Measurements from ENCODE around the gene CGB7. TPM values are rescaled to one million over a fixed set of nuclear protein-coding genes. Genes with fewer than 3 reads are reported as not detected.
"Not testable (repeated sequence)": the region's sequence is repeated elsewhere in the genome, so short reads cannot be mapped to it uniquely, and the experiment has no call there.

CGB7 gene
- total and polyA plus RNA-seq, 2 of the 13 experiments (the other 11 are each of a cell fraction or from before 2014, with no cell fraction given), result 0.07 TPM; not detected in 1

DNA sequence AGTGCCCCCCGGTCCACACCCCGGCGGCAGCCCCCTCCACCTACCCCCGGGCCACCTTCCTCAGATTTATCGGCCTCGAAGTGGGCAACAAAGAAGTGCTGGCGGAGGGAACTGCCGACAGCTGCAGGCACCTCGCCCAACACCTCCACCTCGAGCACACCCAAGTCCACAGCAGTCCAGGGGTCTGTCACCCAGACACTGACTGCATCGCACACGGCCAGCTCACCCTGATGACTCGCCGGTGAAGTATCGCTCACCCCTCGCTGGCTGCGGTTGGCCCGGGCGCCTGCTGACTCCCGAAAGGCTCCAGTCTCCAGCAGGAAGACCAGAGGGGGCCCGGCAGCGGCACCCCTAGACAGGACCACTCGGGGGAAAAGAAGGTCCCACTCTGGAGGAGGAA, 31.9 kb downstream of the CGB7 start:
- H3K79me2 ChIP-seq (ENCODE audit: insufficient read depth, low read length); H2AFZ ChIP-seq (ENCODE audit: low read length); H3K36me3 ChIP-seq (replicated peaks in 1 of 2; ENCODE audit: control insufficient read depth in 1 of 2, insufficient read depth in 2 of 2, low read length in 2 of 2); POLR2A ChIA-PET; H3K27ac ChIP-seq (ENCODE audit: extremely low read length, insufficient read depth, low read length); in situ Hi-C loops (cut with HindIII; ENCODE audit: extremely low pct_ligation_motif_present, low pct_unique_long_range_greater_than_20kb); H3K4me2 ChIP-seq (ENCODE audit: low read depth, low read length); DNase-seq (ENCODE audit: low spot score); BruUV-seq (replicated peaks); ATAC-seq; H3K9ac ChIP-seq (ENCODE audit: insufficient read depth, low read depth, low read length); H3K4me3 ChIP-seq (replicated peaks in 1 of 3; ENCODE audit: insufficient read depth in 1 of 3, low read depth in 2 of 3, low read length in 3 of 3); intact Hi-C loops (cut with micrococcal nuclease; ENCODE audit: unreplicated experiment); H3K9me3 ChIP-seq (ENCODE audit: low read length); FAIRE-seq; H4K20me1 ChIP-seq (ENCODE audit: insufficient read depth, low read length); CTCF ChIA-PET (ENCODE audit: low intra/inter-chr PET ratio, low total read pairs): not testable (repeated sequence)
- Histone ChIP-seq H3K4me1 (ENCODE audit: insufficient read depth, low read length) (peaks cover 10% of the 10 kb centered on the region; the same call in 1 of the 2 replicates), H3K27me3 (ENCODE audit: control insufficient read depth in 1 of 2, insufficient read depth in 2 of 2, low read length in 2 of 2) (peaks cover 0 to 16% of the 10 kb centered on the region in 2 experiments; a peak in 3 of 5 replicates)
- 22% methylated on average over 17 of the region's 23 CpGs for WGBS (ENCODE audit: low lambda C conversion rate)

- DNase-seq (ENCODE audit: low spot score); H3K79me2 ChIP-seq (ENCODE audit: insufficient read depth, low read length); in situ Hi-C loops (cut with HindIII; ENCODE audit: extremely low pct_ligation_motif_present, low pct_unique_long_range_greater_than_20kb); ATAC-seq; H4K20me1 ChIP-seq (ENCODE audit: insufficient read depth, low read length); H2AFZ ChIP-seq (ENCODE audit: low read length); intact Hi-C loops (cut with micrococcal nuclease; ENCODE audit: unreplicated experiment); H3K9me3 ChIP-seq (ENCODE audit: low read length); BruUV-seq (replicated peaks); H3K9ac ChIP-seq (ENCODE audit: insufficient read depth, low read depth, low read length); H3K36me3 ChIP-seq (replicated peaks in 1 of 2; ENCODE audit: control insufficient read depth in 1 of 2, insufficient read depth in 2 of 2, low read length in 2 of 2); CTCF ChIA-PET (ENCODE audit: low intra/inter-chr PET ratio, low total read pairs); FAIRE-seq; H3K4me2 ChIP-seq (ENCODE audit: low read depth, low read length); H3K4me3 ChIP-seq (replicated peaks in 1 of 3; ENCODE audit: insufficient read depth in 1 of 3, low read depth in 2 of 3, low read length in 3 of 3); H3K27ac ChIP-seq (ENCODE audit: extremely low read length, insufficient read depth, low read length); POLR2A ChIA-PET: not testable (repeated sequence)
- Histone ChIP-seq H3K27me3 (ENCODE audit: control insufficient read depth in 1 of 2, insufficient read depth in 2 of 2, low read length in 2 of 2) (peaks cover 0 to 21% of the 10 kb centered on the region in 2 experiments; a peak in 3 of 5 replicates), H3K4me1 (ENCODE audit: insufficient read depth, low read length) (peaks cover 10% of the 10 kb centered on the region; the same call in 1 of the 2 replicates)
- 50% methylated on average over 2 of the region's 6 CpGs for WGBS (ENCODE audit: low lambda C conversion rate)
Measured at GRCh38 chr19:49025088-49025487, 32.5 kb downstream of the CGB7 start.

- Histone ChIP-seq H3K4me1 (ENCODE audit: insufficient read depth, low read length) (peaks cover 12% of the 10 kb centered on the region), H3K27me3 (ENCODE audit: control insufficient read depth in 1 of 2, insufficient read depth in 2 of 2, low read length in 2 of 2) (peaks cover 0 to 23% of the 10 kb centered on the region in 2 experiments; a peak in 3 of 5 replicates)
- DNase-seq (ENCODE audit: low spot score); H3K9ac ChIP-seq (ENCODE audit: insufficient read depth, low read depth, low read length); FAIRE-seq; H3K27ac ChIP-seq (ENCODE audit: extremely low read length, insufficient read depth, low read length); POLR2A ChIA-PET; H4K20me1 ChIP-seq (ENCODE audit: insufficient read depth, low read length); H3K9me3 ChIP-seq (ENCODE audit: low read length); H3K36me3 ChIP-seq (replicated peaks in 1 of 2; ENCODE audit: control insufficient read depth in 1 of 2, insufficient read depth in 2 of 2, low read length in 2 of 2); H3K4me2 ChIP-seq (ENCODE audit: low read depth, low read length); ATAC-seq; intact Hi-C loops (cut with micrococcal nuclease; ENCODE audit: unreplicated experiment); in situ Hi-C loops (cut with HindIII; ENCODE audit: extremely low pct_ligation_motif_present, low pct_unique_long_range_greater_than_20kb); H3K4me3 ChIP-seq (replicated peaks in 1 of 3; ENCODE audit: insufficient read depth in 1 of 3, low read depth in 2 of 3, low read length in 3 of 3); BruUV-seq (replicated peaks); H3K79me2 ChIP-seq (ENCODE audit: insufficient read depth, low read length); CTCF ChIA-PET (ENCODE audit: low intra/inter-chr PET ratio, low total read pairs); H2AFZ ChIP-seq (ENCODE audit: low read length): not testable (repeated sequence)
- WGBS (ENCODE audit: low lambda C conversion rate), result no CpG with 5 or more reads among the region's 15 CpGs
Measured at GRCh38 chr19:49024233-49024632, 33.3 kb downstream of the CGB7 start, which contains the start of gene CGB3. Gene CGB3, minus strand, starts transcription at chr19:49024333. Its CDS starts 362 bp downstream, at chr19:49023971.
